NCI-H748 (cell line): ENCODE measurements around the gene NPPB.

ENCODE experiments used
- DNase-seq: peaks from one replicate; lab custom pipeline; 2025; ENCODE audit not compliant: unreplicated experiment; lab: John Stamatoyannopoulos, UW

Gene NPPB

GRCh38 chr1:11858968-11859871 lies 475 bp upstream of the NPPB start:
- no peak for DNase-seq

DNA sequence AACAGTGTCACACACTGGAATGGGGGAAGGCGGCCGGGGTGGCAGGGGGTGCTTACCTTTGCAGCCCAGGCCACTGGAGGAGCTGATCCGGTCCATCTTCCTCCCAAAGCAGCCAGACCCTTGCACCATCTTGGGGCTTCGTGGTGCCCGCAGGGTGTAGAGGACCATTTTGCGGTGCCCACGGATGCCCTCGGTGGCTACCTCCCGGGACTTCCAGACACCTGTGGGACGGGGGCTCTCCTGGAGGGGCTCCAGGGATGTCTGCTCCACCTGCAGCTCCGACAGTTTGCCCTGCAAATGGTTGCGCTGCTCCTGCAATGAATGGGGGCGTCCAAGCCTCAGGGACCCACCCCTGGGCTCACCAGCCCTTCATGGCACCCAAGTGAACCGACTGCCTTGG lies 587 bp downstream of the NPPB start:
- no peak for DNase-seq

DNA sequence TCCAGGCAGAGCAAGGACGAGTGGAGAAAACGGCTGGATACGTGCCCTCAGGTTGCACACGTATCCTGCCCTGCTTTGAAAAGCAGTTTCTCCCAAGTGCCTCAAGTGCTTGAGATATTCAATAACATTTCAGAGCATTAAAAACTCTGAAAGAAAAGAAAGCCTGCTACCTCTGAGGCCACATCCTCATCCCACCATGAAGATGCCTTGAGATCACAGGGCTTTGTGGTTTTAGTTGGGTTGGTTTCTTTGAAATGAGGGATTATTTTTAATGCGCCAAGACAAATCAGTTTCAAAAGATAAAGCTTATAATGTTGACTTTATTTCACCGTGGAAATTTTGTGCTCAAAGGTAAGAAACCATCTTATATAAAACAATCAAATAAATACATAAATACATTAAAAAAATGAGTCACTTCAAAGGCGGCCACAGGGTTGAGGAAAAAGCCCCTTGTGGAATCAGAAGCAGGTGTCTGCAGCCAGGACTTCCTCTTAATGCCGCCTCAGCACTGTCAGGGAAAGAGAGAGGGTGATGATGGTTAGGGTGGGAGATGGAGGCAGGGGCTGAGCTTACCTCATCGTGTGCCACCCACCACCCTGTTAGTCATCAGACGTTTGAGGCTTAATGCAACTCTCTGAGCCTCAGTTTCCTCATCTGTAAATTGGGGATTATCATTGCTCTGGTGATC lies 1.4 kb downstream of the NPPB start:
- DNase-seq, result no peak

GRCh38 chr1:11856698-11857097 lies 2.0 kb downstream of the NPPB start:
- no peak for DNase-seq

DNA sequence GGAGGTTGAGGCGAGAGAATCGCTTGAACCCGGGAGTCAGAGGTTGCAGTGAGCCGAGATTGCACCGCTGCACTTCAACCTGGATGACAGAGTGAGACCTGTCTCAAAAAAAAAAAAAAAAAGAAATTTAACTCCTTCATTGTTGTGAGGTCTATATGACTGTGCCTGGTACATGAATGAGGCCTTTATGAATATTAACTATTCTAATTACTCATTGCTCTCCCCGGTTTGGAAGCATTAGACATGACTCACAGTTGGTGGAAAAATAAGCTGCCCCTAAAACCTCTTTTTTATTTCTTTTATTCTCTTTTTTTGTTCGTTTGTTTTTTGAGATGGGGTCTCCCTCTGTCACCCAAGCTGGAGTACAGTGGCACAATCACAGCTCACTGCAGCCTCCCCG lies 3.3 kb downstream of the NPPB start:
- DNase-seq, result no peak

- DNase-seq, result no peak
Measured at GRCh38 chr1:11854519-11854918, 4.2 kb downstream of the NPPB start.

- no peak for DNase-seq
Measured at GRCh38 chr1:11851180-11851579, 7.6 kb downstream of the NPPB start.

- no peak for DNase-seq
Measured at GRCh38 chr1:11850156-11850555, 8.6 kb downstream of the NPPB start.

DNA sequence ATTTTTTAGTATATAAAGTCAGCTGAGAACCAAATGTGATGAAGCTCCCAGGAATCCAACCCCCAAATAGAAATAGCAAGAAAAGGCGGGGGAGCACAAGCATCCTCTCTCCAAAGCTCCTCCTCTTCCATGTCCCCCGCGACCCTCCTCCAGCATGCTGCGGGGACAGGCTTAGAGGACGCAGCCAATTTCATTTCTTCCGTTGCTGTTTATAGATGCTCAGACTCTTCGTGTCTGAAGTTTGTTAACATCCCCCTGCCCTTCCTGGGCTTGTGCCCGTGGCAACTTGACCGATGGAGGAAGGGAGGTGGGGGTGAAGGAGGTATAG lies 10.4 kb downstream of the NPPB start:
- DNase-seq, result no peak

DNA sequence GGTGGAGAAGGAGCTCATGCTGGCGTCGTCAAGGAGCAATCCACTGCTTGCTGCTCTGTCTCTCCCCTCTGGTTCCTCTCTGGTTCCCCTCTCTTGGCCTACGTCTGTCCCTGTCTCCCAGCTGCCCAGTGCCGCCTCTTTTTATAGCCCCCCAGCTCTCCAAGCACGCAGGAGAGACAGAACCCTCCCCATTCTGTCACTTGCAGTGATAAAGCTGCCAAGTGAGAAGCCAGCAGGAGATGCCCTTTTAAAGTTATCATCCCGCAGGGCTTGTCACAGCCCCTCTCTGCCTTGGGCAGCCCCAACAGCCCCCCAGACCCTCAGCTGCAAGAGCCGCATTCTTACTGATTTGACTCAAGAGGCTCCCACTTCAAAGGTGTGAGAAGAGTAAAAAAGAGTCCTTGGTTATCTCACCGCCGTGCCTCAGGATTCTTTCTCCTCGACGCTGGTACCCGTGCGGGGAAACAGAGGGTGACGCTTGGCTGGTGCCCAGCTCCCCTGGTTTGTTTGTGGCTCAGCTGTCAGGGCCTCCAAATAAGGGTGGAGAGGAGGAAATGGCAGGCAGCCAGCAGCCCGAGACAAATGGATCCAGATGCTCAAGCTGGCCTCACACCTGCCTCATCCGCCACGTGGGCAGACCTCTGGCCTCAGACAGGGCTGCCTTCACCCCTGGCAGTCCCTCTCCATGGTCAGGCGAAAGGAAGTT lies 10.9 kb downstream of the NPPB start, which contains the start of gene NPPA:
NPPA (minus strand) TSS at position 117 of the 706 bp plus-strand sequence; CDS start at position 18, 99 bp downstream.
- peak; percentile 76 for DNase-seq

- DNase-seq, result peak; percentile 5
Measured at GRCh38 chr1:11845641-11846335, 13.0 kb downstream of the NPPB start.

DNA sequence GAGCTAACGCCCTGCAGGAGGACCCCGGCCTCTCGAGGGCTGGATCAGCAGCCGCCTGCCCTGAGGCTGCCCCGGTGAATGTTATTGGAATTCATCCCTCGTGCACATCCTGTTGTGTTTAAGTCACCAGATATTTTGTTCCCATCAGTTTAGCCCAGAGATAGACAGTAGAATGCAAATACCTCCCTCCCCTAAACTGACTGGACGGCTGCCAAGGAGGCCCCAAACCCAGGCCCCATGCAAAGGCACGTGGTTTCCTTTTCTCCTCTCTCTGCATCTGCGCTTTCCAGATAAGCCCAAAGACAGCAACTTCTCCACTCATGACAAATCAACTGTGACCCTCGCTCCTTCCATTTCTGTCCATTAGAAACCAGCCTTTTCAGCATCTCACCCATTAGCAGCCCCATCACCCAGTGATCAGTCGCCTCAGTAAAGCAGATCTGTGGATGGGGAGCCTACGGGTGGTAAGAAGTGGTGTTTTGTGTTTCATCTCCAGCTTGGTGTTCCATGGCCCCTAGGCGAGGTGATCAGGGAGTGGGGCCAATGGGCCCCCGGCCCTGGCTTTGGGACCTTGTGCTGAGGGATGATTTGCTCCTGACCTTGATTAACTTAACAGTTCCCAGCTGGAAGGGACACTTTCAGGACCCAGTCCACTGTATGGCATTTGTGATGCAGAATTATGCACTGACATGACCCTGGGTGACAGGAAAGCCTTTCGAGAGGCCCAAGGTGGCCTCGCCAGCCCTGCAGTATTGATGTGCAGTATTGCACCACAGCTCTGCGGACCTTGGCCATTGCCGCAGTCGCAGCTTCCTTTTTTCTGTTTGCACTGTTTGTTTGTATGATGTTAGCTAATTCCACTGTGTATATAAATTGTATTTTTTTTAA lies 16.3 kb downstream of the NPPB start:
- no peak for DNase-seq

DNA sequence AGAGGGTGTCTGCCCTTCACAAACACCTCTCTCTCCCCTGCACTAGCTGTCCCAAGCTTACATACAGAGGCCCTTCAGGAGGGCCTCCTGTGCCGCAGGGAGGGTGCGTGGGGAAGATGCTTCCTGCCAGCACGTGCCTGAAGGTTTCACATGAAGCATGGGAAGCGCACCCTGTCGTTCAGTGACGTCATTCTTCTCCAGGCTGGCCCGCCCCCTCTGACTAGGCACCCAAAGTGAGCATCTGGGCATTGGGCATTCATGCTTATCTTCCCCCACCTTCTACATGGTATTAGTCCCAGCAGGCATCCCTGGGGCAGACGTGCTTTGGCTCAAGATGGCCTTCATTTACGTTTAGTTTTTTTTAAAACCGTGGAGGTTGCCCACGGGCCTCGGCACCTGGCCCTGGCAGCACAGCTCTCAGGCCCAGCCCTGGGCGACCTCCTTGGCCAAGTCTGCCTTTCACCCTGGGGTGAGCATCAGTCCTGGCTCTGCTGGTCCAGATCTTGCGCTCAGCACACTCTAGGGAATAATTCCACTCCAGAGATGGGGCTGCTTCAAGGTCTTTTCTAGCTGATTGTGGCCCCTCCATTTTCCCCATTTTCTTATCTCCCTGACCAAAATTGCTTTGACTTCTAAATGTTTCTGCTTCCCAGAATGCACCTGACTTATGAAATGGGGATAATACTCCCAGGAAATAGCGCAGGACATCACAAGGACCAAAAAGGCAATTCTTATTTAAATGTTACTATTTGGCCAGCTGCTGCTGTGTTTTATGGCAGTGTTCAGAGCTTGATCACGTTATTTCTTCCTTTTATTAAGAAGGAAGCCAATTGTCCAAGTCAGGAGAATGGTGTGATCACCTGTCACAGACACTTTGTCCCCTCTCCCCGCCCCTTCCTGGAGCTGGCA lies 17.2 kb downstream of the NPPB start:
- peak; percentile 31 for DNase-seq

DNA sequence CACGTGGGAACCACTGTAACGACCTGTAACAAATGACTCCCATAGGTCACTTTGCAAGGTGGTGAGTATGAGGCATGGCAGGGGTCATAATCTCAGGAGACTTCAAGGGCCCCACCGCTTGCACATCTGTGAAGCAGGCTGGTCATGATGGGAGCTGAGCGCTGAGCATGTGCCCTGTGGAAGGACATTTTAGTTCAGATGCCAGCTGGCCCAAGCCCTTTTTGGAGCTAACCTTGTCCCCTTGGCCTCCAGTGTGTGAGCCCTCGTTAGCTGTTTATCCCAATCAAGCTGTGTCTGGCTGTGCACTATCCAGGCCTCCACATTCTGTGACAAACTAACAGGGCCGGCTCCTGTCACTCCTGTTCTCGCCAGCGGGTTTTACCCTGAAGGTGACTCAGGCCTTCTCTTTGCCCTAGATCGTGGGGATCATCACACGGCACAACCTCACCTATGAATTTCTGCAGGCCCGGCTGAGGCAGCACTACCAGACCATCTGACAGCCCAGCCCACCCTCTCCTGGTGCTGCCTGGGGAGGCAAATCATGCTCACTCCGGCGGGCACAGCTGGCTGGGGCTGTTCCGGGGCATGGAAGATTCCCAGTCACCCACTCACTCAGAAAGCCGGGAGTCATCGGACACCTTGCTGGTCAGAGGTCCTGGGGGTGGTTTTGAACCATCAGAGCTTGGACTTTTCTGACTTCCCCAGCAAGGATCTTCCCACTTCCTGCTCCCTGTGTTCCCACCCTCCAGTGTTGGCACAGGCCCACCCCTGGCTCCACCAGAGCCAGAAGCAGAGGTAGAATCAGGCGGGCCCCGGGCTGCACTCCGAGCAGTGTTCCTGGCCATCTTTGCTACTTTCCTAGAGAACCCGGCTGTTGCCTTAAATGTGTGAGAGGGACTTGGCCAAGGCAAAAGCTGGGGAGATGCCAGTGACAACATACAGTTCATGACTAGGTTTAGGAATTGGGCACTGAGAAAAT lies 18.7 kb downstream of the NPPB start:
- no peak for DNase-seq

GRCh38 chr1:11838349-11839272 lies 20.1 kb downstream of the NPPB start:
- peak; percentile 44 for DNase-seq

DNA sequence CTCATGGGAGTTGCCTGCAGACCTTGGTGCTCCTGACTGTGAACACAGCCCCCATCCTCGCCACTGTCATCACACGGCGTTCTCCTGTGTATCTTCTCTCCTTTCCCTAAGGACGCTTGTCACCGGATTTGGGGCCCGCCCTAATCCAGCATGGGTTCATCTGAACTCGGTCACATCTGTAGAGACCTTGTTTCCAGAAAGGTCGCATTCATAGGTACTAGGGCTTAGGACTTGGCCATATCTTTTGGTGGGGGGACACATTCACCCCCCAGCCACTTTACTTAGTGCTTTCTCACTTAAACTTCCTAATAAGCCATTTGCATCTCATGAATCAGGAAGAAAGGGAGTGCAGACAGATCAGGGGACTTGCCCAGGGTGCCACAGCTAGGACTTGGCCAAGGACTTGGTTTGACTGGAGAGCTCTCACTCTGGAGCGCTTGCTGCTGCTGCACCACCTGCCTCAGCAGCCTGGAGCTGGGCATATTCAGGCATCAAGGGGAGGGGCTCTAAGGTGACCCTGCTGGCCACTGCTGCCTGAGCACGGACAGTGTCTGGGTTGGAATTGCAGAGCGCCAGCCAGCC lies 20.9 kb downstream of the NPPB start:
- DNase-seq, result no peak
